DND-41 (cell line): Measurements from ENCODE around the gene DPYSL3.

ENCODE experiments used
- CTCF ChIP-seq: IDR thresholded peaks from 2 replicates; pipeline ENCODE4 v1.5.1; 2012; ENCODE audit warnings: borderline replicate concordance, low read length, moderate library complexity, mild to moderate bottlenecking; ENCODE audit not compliant: poor library complexity, severe bottlenecking; ENCODE audit errors: extremely low read depth
- EZH2 ChIP-seq: IDR thresholded peaks from 3 replicates; pipeline ENCODE4 v1.6.1; 2012; ENCODE audit warnings: borderline replicate concordance, low read depth, mild to moderate bottlenecking, moderate library complexity, low read length, inconsistent platforms; ENCODE audit not compliant: severe bottlenecking

GRCh38 chr5:147404706-147405105, 105.2 kb downstream of the DPYSL3 start:
- no peak for TF ChIP-seq CTCF
- no peak for TF ChIP-seq EZH2
